ENCODE data around the gene GAL3ST1. TPM values are rescaled to one million over a fixed set of nuclear protein-coding genes. Genes with fewer than 3 reads are reported as not detected.

The GAL3ST1 gene
- total and polyA plus RNA-seq, 2 donors (not counting 1 experiment from before 2014, with no cell fraction given) = 0.70 TPM; not detected in 1

DNA sequence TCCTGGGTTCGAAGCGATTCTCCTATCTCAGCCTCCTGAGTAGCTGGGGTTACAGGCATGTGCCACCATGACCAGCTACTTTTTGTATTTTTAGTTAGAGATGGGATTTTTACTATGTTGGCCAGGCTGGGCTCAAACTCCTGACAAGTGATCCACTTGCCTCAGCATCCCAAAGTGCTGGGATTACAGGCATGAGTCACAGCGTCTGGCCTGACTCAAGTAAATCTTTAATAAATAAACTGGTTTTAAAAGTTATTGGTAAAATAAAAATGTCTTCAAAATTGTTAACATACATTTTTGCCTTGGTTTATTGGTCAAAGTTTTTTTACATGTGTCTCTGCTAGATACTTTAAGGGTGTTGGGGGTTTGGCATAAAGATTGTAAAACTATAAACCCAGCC lies 24.5 kb upstream of the GAL3ST1 start:
- DNase-seq = no peak
- ChIA-PET POLR2A (no interaction called here), CTCF (interaction anchor here (0.6 kb wide), 1 partner anchor 892 kb away, joined by 3 read pairs; no protein-coding TSS in a partner anchor)
- no peak overlapping the region for H3K4me2 ChIP-seq (replicated peaks; ENCODE audit: low read depth, low read length, poor library complexity, severe bottlenecking)
- H3K9ac ChIP-seq (ENCODE audit: low read length) = no peak overlapping the region
- no peak overlapping the region for H3K4me3 Mint-ChIP-seq
- H3K27me3 Mint-ChIP-seq = peaks cover 5% of the 10 kb centered on the region
- WGBS (ENCODE audit: insufficient coverage) = 100% methylated on average over 2 of the region's 3 CpGs
- no peaks in the 10 kb centered on the region for H3K4me1 Mint-ChIP-seq
- no peak overlapping the region for H2AFZ ChIP-seq (ENCODE audit: insufficient read depth, low read depth, low read length, poor library complexity, severe bottlenecking)
- no peak overlapping the region for H3K27ac ChIP-seq (ENCODE audit: low read length in 2 of 2)
- H3K79me2 ChIP-seq (ENCODE audit: control insufficient read depth, insufficient read depth, low read length) = no peaks in the 10 kb centered on the region
- TF ChIP-seq CTCF (IDR thresholded peaks at IDR 0.05) (no peak), EZH2 (IDR thresholded peaks at IDR 0.05; ENCODE audit: borderline replicate concordance, insufficient read depth, low read depth, low read length, poor library complexity, severe bottlenecking) (no peak)
- H3K36me3 ChIP-seq (replicated peaks in 1 of 2; ENCODE audit: control extremely low read depth in 1 of 2, control insufficient read depth in 1 of 2, extremely low read depth in 1 of 2, insufficient read depth in 2 of 2, low read length in 1 of 2) = no peaks in the 10 kb centered on the region
- H3K27me3 ChIP-seq (replicated peaks in 1 of 4; ENCODE audit: control extremely low read depth in 1 of 4, control insufficient read depth in 3 of 4, insufficient read depth in 4 of 4, low read length in 3 of 4) = peaks cover 0 to 2% (median under 1%) of the 10 kb centered on the region in 4 experiments
- H3K9me3 ChIP-seq (ENCODE audit: control extremely low read depth in 1 of 3, control insufficient read depth in 2 of 3, insufficient read depth in 1 of 3, low read length in 2 of 3) = no peaks in the 10 kb centered on the region
- H3K4me1 ChIP-seq (ENCODE audit: control insufficient read depth in 2 of 2, insufficient read depth in 2 of 2, low read length in 2 of 2) = no peaks in the 10 kb centered on the region
- no peak for ATAC-seq (ENCODE audit: low read depth)
- H3K27ac Mint-ChIP-seq = no peak overlapping the region
- intact Hi-C loops (cut with micrococcal nuclease) = loop anchor here (10.0 kb wide), 1 partner anchor 204 kb away; the partner anchor contains the start of gene SEC14L2
- H3K9me3 Mint-ChIP-seq (ENCODE audit: insufficient read depth) = no peaks in the 10 kb centered on the region
- no peak overlapping the region for H3K4me3 ChIP-seq (ENCODE audit: control extremely low read depth in 1 of 5, extremely low read depth in 1 of 5, insufficient read depth in 1 of 5, low read depth in 2 of 5, low read length in 4 of 5)
- no peaks in the 10 kb centered on the region for H4K20me1 ChIP-seq (ENCODE audit: control insufficient read depth, insufficient read depth, low read length, poor library complexity, severe bottlenecking)

- Histone ChIP-seq H3K79me2 (ENCODE audit: control insufficient read depth, insufficient read depth, low read length) (peaks cover 1% of the 10 kb centered on the region), H3K27ac (ENCODE audit: low read length in 2 of 2) (no peak overlapping the region), H2AFZ (ENCODE audit: insufficient read depth, low read depth, low read length, poor library complexity, severe bottlenecking) (no peak overlapping the region), H3K9ac (ENCODE audit: low read length) (no peak overlapping the region), H3K4me3 (ENCODE audit: control extremely low read depth in 1 of 5, extremely low read depth in 1 of 5, insufficient read depth in 1 of 5, low read depth in 2 of 5, low read length in 4 of 5) (no peak overlapping the region), H4K20me1 (ENCODE audit: control insufficient read depth, insufficient read depth, low read length, poor library complexity, severe bottlenecking) (no peaks in the 10 kb centered on the region), H3K27me3 (replicated peaks in 1 of 4; ENCODE audit: control extremely low read depth in 1 of 4, control insufficient read depth in 3 of 4, insufficient read depth in 4 of 4, low read length in 3 of 4) (peaks cover 0 to 2% (median under 1%) of the 10 kb centered on the region in 4 experiments), H3K4me2 (replicated peaks; ENCODE audit: low read depth, low read length, poor library complexity, severe bottlenecking) (no peak overlapping the region), H3K36me3 (replicated peaks in 1 of 2; ENCODE audit: control extremely low read depth in 1 of 2, control insufficient read depth in 1 of 2, extremely low read depth in 1 of 2, insufficient read depth in 2 of 2, low read length in 1 of 2) (no peaks in the 10 kb centered on the region), H3K9me3 (ENCODE audit: control extremely low read depth in 1 of 3, control insufficient read depth in 2 of 3, insufficient read depth in 1 of 3, low read length in 2 of 3) (no peaks in the 10 kb centered on the region), H3K4me1 (ENCODE audit: control insufficient read depth in 2 of 2, insufficient read depth in 2 of 2, low read length in 2 of 2) (peaks cover 3 to 5% of the 10 kb centered on the region in 2 donors)
- Mint-ChIP-seq H3K9me3 (ENCODE audit: insufficient read depth) (no peaks in the 10 kb centered on the region), H3K27me3 (peaks cover 3% of the 10 kb centered on the region), H3K4me3 (no peak overlapping the region), H3K4me1 (no peaks in the 10 kb centered on the region), H3K27ac (no peak overlapping the region)
- DNase-seq = no peak
- ChIA-PET POLR2A (no interaction called here), CTCF (no interaction called here)
- TF ChIP-seq EZH2 (IDR thresholded peaks at IDR 0.05; ENCODE audit: borderline replicate concordance, insufficient read depth, low read depth, low read length, poor library complexity, severe bottlenecking) = no peak
- no peak for TF ChIP-seq CTCF (IDR thresholded peaks at IDR 0.05)
- WGBS (ENCODE audit: insufficient coverage) = 94% methylated on average over 29 of the region's 29 CpGs
- intact Hi-C loops (cut with micrococcal nuclease) = loop anchor here (10.0 kb wide), 1 partner anchor 202 kb away; the partner anchor contains the start of gene SEC14L2
- no peak for ATAC-seq (ENCODE audit: low read depth)
Observed at GRCh38 chr22:30596886-30597285, 22.4 kb upstream of the GAL3ST1 start.

Data from B cell (primary cell).